HL-60 (cell line): ENCODE results near the gene CDC42BPA.

Experiments
- CTCF ChIP-seq: IDR thresholded peaks from one replicate; pipeline ENCODE4 v1.5.1; 2011; ENCODE audit warnings: low read length, control low read depth, inconsistent platforms; ENCODE audit not compliant: insufficient read depth
- SPI1 ChIP-seq: IDR thresholded peaks from 2 replicates; pipeline ENCODE4 v1.6.1; 2012; ENCODE audit warnings: low read depth, mild to moderate bottlenecking, borderline replicate concordance

- TF ChIP-seq CTCF (no peak), SPI1 (no peak)
These were observed 34.9 kb upstream of the CDC42BPA start for GRCh38 chr1:227353186-227353585.
